Mesendoderm (in vitro differentiated cells): ENCODE measurements around the gene C14orf119.

Source experiments
- DNase-seq: peaks from one replicate; pipeline ENCODE4 v3.0.0; 2013
- H2AK5ac ChIP-seq: 2 replicates; pipeline ENCODE4 v1.6.1; 2013; ENCODE audit warnings: low read length, inconsistent platforms
- H2BK120ac ChIP-seq: 2 replicates; pipeline ENCODE4 v1.6.1; 2013; ENCODE audit warnings: low read depth, mild to moderate bottlenecking, low read length, moderate library complexity, mixed read lengths
- H2BK15ac ChIP-seq: replicated peaks from 2 replicates; pipeline ENCODE4 v1.6.1; 2013; ENCODE audit warnings: low read depth, mild to moderate bottlenecking, moderate library complexity
- H2BK5ac ChIP-seq: 2 replicates; pipeline ENCODE4 v1.6.1; 2013; ENCODE audit warnings: low read length, inconsistent platforms
- H3K18ac ChIP-seq: 2 replicates; pipeline ENCODE4 v1.6.1; 2013; ENCODE audit warnings: mild to moderate bottlenecking, low read length, mixed read lengths
- H3K23ac ChIP-seq: one replicate; pipeline ENCODE4 v1.6.1; 2013; ENCODE audit warnings: low read length
- H3K27ac ChIP-seq: 2 replicates; pipeline ENCODE4 v1.5.1; 2013; ENCODE audit warnings: low read depth, mild to moderate bottlenecking, inconsistent platforms, low read length, moderate library complexity
- H3K27me3 ChIP-seq: 2 replicates; pipeline ENCODE4 v1.6.1; 2013; ENCODE audit warnings: low read length, control low read depth, mild to moderate bottlenecking, inconsistent platforms; ENCODE audit not compliant: insufficient read depth, poor library complexity
- H3K36me3 ChIP-seq: 2 replicates; pipeline ENCODE4 v1.6.1; 2013; ENCODE audit warnings: low read length, inconsistent platforms; ENCODE audit not compliant: control insufficient read depth, insufficient read depth
- H3K4ac ChIP-seq: one replicate; pipeline ENCODE4 v1.6.1; 2013; ENCODE audit warnings: low read depth, mild to moderate bottlenecking, low read length, moderate library complexity
- H3K4me1 ChIP-seq: 2 replicates; pipeline ENCODE4 v1.6.1; 2013; ENCODE audit warnings: low read depth, low read length, inconsistent platforms; ENCODE audit not compliant: control insufficient read depth
- H3K4me2 ChIP-seq: 2 replicates; pipeline ENCODE4 v1.6.1; 2013; ENCODE audit warnings: low read length
- H3K4me3 ChIP-seq: 2 replicates; pipeline ENCODE4 v1.5.1; 2013; ENCODE audit warnings: mild to moderate bottlenecking, low read length
- H3K56ac ChIP-seq: one replicate; pipeline ENCODE4 v1.6.1; 2013; ENCODE audit warnings: low read length
- H3K79me1 ChIP-seq: 2 replicates; pipeline ENCODE4 v1.6.1; 2013; ENCODE audit warnings: low read length, inconsistent platforms
- H3K79me2 ChIP-seq: 2 replicates; pipeline ENCODE4 v1.6.1; 2013; ENCODE audit warnings: mild to moderate bottlenecking, low read length; ENCODE audit not compliant: control insufficient read depth, insufficient read depth
- H3K9ac ChIP-seq: 2 replicates; pipeline ENCODE4 v1.6.1; 2013; ENCODE audit warnings: low read length, inconsistent platforms
- H4K5ac ChIP-seq: one replicate; pipeline ENCODE4 v1.6.1; 2013; ENCODE audit warnings: low read length
- H4K8ac ChIP-seq: one replicate; pipeline ENCODE4 v1.6.1; 2013; ENCODE audit warnings: low read depth, mild to moderate bottlenecking, control low read depth, low read length, moderate library complexity
- WGBS: extraction: QIAGEN DNeasy Blood & Tissue Kit; methylation state at CpG from one replicate; pipeline ENCODE4 v1.1.7; 2013; ENCODE audit warnings: low lambda C conversion rate, missing lambda C conversion rate; ENCODE audit not compliant: insufficient coverage; ENCODE audit errors: extremely low coverage; 5-methylcytosine and 5-hydroxymethylcytosine counted together

The C14orf119 gene

DNA sequence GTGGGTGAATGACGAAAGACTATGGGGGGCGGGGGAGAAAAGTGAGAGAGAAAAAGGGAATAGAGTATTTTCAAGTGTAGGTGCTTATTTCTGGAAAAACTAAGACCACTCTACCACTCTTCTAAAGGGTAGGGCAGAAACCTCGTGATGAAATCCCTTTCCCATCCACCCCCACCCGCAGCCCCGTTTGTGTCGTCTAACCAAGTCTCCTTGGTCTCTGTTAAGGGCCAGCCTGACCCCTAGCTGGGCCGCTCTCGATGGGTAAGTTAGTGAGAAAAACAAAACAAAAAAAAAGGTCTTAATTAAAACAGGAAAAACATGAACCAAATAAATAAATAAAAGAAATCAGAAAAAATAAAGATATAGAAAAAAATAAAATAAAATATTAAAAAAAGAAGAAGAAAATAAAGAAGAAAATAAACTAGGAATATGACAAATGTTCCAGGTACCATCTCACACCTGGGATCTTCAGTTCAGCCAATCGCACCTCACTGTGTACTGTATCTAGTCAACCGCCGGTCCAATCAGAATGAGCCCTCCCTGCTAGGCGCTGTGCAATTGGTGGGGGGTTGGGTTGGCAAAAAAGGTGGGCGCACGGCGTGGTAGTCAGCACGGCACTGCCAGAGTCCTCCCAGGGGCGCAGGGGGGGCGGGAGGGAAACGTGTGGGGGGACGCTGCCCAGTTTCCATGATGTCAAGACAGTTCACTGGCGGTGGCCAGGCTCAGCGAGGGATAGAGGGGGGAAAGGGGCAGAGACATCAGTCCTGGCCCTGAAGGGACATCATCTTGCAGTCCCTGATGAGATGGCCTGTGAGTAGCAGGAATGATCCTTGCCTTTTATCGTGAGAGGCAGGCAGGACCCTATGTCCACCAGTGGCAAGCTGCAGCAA is 28.2 kb upstream of the C14orf119 start:
- H2BK120ac ChIP-seq: no peak overlapping the region
- DNase-seq: no peak
- H4K5ac ChIP-seq: no peak overlapping the region
- H3K56ac ChIP-seq: no peak overlapping the region
- no peak overlapping the region for H4K8ac ChIP-seq
- no peaks in the 10 kb centered on the region for H3K27me3 ChIP-seq
- H3K79me2 ChIP-seq: peaks cover 56% of the 10 kb centered on the region
- H3K4ac ChIP-seq: no peak overlapping the region
- H3K36me3 ChIP-seq: peaks cover 38% of the 10 kb centered on the region
- no peak overlapping the region for H3K18ac ChIP-seq
- no peak overlapping the region for H2BK15ac ChIP-seq
- no peak overlapping the region for H3K4me2 ChIP-seq
- no peak overlapping the region for H3K4me3 ChIP-seq
- H3K79me1 ChIP-seq: peaks cover 27% of the 10 kb centered on the region
- H3K9ac ChIP-seq: no peak overlapping the region
- no peak overlapping the region for H2AK5ac ChIP-seq
- H3K23ac ChIP-seq: no peak overlapping the region
- peaks cover 10% of the 10 kb centered on the region for H3K4me1 ChIP-seq
- no CpG with 5 or more reads among the region's 23 CpGs for WGBS
- no peak overlapping the region for H2BK5ac ChIP-seq
- H3K27ac ChIP-seq: no peak overlapping the region

DNA sequence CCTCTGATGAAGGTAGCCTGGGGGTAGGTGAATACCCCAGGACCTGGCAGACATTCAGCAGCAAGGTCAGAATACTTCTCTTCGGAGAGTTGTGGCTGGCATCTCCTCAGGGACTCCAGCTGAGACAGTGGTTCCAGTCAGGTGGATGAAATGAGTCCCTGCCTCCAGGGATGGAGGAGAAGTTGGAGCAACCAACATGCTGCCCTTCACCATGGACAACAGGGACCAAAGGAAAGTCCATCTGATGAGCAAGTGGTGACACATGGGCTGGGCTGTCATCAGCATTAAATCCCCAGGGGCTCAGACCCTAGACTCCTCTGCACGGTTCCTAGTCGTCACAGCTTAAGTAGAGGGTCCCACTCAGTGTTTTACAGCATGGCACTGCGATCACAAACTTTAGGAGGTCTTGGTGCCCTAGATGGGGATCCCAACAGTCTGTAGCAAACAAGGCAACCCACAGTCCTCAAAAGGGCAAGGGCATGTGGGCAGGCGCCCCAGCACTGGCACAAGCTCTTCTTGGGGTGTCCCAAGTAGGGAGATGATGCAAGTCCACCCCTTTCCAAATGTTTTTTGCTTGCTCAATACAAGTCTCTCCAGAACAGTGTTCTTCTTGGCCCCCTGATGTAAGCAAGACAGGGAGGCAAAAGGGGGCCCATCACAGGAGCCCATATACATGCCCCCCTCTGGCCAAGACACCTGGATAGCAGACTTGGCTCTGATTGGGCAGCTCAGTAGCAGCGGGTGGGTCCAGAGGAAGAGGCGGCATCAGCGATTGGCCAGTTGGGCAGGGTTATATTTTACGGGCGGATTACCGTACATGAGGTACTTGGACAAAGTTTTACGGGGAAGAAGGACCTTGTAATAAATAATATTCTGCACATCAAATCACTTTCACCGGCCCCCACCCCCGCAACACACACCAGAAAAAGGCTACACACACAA is 27.2 kb upstream of the C14orf119 start:
- Histone ChIP-seq H3K79me1 (peaks cover 28% of the 10 kb centered on the region), H3K36me3 (peaks cover 34% of the 10 kb centered on the region), H3K4me1 (peaks cover 17% of the 10 kb centered on the region), H2BK120ac (no peak overlapping the region), H3K23ac (no peak overlapping the region), H3K27me3 (no peaks in the 10 kb centered on the region), H3K9ac (peak overlapping the region; percentile 64), H2AK5ac (no peak overlapping the region), H2BK15ac (no peak overlapping the region), H3K27ac (no peak overlapping the region), H3K4me3 (no peak overlapping the region), H3K18ac (no peak overlapping the region), H4K8ac (no peak overlapping the region), H3K4me2 (peak overlapping the region; percentile 42), H3K56ac (peak overlapping the region; percentile 40), H3K79me2 (peaks cover 56% of the 10 kb centered on the region), H4K5ac (no peak overlapping the region), H2BK5ac (no peak overlapping the region), H3K4ac (no peak overlapping the region)
- no peak for DNase-seq
- WGBS: no CpG with 5 or more reads among the region's 14 CpGs

DNA sequence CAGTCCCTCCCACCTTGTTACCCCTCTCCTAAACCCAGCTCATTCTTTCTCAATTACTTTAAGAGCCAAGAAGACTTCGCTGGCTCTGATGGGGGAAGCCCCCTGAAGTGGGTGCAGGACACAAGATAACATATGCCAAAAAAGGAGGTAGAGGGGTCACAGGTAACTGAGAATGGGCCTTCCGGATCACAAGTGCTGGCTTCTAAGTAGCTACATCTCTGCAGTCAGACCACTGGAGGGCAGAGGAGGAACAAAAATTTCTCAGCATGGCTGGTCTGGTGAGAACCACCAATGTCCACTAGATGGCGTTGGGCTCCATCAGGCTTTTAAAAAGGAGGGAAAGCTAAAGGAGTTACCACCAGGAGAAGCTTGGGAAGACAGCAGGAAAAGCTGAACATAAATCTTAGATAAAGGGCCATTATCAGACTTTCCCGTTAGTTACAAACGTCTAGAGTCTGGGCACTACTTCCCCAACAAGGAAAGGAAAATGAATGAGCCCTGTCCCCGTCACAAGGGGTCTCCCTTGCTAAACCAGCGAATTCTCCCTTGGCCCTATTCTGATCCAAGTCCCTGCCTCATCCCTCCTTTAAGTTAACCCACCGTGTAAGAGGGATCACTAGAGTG is 26.4 kb upstream of the C14orf119 start:
- no CpG with 5 or more reads among the region's 8 CpGs for WGBS
- Histone ChIP-seq H2AK5ac (no peak overlapping the region), H3K27ac (peak overlapping the region; percentile 75), H2BK120ac (no peak overlapping the region), H3K79me1 (peaks cover 23% of the 10 kb centered on the region), H3K18ac (no peak overlapping the region), H3K4me1 (peaks cover 17% of the 10 kb centered on the region), H3K4me3 (no peak overlapping the region), H2BK15ac (no peak overlapping the region), H3K56ac (peak overlapping the region; percentile 80), H3K4me2 (peak overlapping the region; percentile 42), H3K36me3 (peaks cover 27% of the 10 kb centered on the region), H3K23ac (no peak overlapping the region), H2BK5ac (no peak overlapping the region), H4K5ac (no peak overlapping the region), H3K4ac (no peak overlapping the region), H3K27me3 (no peaks in the 10 kb centered on the region), H3K79me2 (peaks cover 55% of the 10 kb centered on the region), H3K9ac (peak overlapping the region; percentile 71), H4K8ac (no peak overlapping the region)
- peak; percentile 97 for DNase-seq

DNA sequence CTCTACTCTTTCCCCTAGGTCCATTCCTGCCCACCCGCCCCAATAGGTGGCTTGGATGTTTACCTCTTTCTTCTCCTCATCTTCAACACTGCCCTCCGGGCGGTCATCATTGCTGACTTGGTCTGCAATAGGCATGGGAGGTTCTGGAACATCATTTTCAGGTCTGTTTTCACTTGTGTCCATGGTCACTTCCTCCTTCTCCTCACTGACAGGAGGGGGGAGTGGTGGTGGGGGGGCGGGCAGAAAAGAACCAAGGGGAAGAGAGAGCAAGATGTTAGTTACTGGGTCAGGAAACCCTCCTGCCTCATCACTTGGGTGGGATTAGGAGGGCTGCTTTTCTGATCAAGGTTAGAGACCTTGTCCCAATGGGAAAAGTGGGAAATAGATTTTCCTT is 25.9 kb upstream of the C14orf119 start:
- no peak overlapping the region for H2BK5ac ChIP-seq
- no peaks in the 10 kb centered on the region for H3K27me3 ChIP-seq
- H3K4me1 ChIP-seq: peaks cover 17% of the 10 kb centered on the region
- no peak overlapping the region for H2BK15ac ChIP-seq
- no peak overlapping the region for H4K5ac ChIP-seq
- H3K79me1 ChIP-seq: peaks cover 19% of the 10 kb centered on the region
- H3K4me2 ChIP-seq: peak overlapping the region; percentile 20
- DNase-seq: no peak
- no peak overlapping the region for H3K4me3 ChIP-seq
- no CpG with 5 or more reads among the region's 4 CpGs for WGBS
- no peak overlapping the region for H2AK5ac ChIP-seq
- no peak overlapping the region for H3K23ac ChIP-seq
- peak overlapping the region; percentile 80 for H3K56ac ChIP-seq
- peaks cover 22% of the 10 kb centered on the region for H3K36me3 ChIP-seq
- H3K4ac ChIP-seq: no peak overlapping the region
- no peak overlapping the region for H3K18ac ChIP-seq
- H3K79me2 ChIP-seq: peaks cover 51% of the 10 kb centered on the region
- no peak overlapping the region for H4K8ac ChIP-seq
- H3K9ac ChIP-seq: peak overlapping the region; percentile 71
- H2BK120ac ChIP-seq: no peak overlapping the region
- H3K27ac ChIP-seq: peak overlapping the region; percentile 75

DNA sequence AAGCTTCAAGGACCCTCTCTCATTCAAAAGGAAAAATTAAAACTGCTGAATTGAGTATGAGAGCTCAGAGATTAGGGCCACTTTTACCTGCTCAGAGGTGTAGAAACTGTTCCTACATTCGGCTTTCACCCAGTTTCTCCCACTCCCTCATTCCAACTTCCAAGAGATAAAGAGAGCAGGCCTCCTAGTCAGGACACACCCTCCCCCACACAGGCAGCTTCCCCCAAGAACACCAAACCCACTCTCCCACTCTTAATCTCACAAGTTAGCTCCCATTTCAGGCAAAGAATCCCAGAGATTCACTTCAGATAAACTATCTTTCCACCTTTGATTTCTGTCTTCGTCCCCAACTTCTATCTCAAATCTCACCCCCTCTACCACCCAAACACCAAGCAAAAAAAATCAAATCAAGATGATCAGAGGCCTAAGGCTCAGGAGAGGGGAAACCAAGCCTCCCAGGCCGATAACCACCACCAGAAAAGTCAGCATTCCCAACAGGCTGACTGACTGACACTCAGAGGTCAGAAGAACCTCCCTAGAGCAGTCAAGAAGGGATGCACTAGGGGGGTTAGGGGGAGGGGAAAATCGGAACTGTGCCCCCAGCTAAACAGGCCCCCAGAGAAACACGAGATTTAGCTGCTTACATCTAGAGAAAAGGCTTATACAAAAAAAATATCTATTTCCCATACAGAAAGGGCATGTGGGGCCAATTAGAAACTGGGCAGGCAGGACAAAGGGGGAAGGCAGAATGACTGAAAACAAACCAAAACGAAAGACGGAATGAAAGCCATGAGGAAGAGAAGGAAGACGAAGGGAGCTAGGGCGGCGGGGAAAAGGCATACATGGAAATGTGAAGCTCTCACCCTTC is 24.8 kb upstream of the C14orf119 start:
- Histone ChIP-seq H3K23ac (no peak overlapping the region), H4K8ac (no peak overlapping the region), H3K4ac (peak overlapping the region; percentile 46), H3K4me1 (peaks cover 17% of the 10 kb centered on the region), H3K79me1 (peaks cover 20% of the 10 kb centered on the region), H2AK5ac (peak overlapping the region; percentile 65), H3K18ac (peak overlapping the region; percentile 91), H2BK15ac (no peak overlapping the region), H3K4me2 (peak overlapping the region; percentile 44), H3K9ac (peak overlapping the region; percentile 96), H4K5ac (no peak overlapping the region), H3K27ac (peak overlapping the region; percentile 91), H2BK120ac (peak overlapping the region; percentile 84), H3K79me2 (peaks cover 53% of the 10 kb centered on the region), H3K36me3 (peaks cover 24% of the 10 kb centered on the region), H3K56ac (peak overlapping the region; percentile 96), H2BK5ac (peak overlapping the region; percentile 68), H3K27me3 (no peaks in the 10 kb centered on the region), H3K4me3 (peak overlapping the region; percentile 96)
- 100% methylated on average over 1 of the region's 10 CpGs for WGBS
- peak; percentile 66 for DNase-seq
